Measurements from ENCODE around the gene HHIPL2. TPM values are rescaled to one million over a fixed set of nuclear protein-coding genes. Genes with fewer than 3 reads are reported as not detected.
"Not testable (repeated sequence)": the region's sequence is repeated elsewhere in the genome, so short reads cannot be mapped to it uniquely, and the experiment has no call there.

HHIPL2 gene
- total RNA-seq, 2 experiments from 2014 or later = 0.22 to 0.77 TPM

GRCh38 chr1:222479567-222479966 lies 68.3 kb downstream of the HHIPL2 start:
- CTCF ChIA-PET; H3K36me3 ChIP-seq (ENCODE audit: insufficient read depth, low read length); ATAC-seq (ENCODE audit: poor library complexity); H3K27ac ChIP-seq (ENCODE audit: low read depth in 1 of 2, low read length in 2 of 2); H3K4me3 ChIP-seq (ENCODE audit: low read length); H3K4me1 Mint-ChIP-seq (ENCODE audit: low read depth); H3K27me3 ChIP-seq (ENCODE audit: control insufficient read depth in 1 of 2, insufficient read depth in 2 of 2, low read length in 2 of 2); DNase-seq; H3K36me3 Mint-ChIP-seq (ENCODE audit: low read depth); H3K27me3 Mint-ChIP-seq; POLR2A ChIA-PET; H3K4me3 Mint-ChIP-seq; H3K9me3 ChIP-seq (ENCODE audit: control insufficient read depth in 1 of 2, insufficient read depth in 1 of 2, low read length in 2 of 2); H3K9me3 Mint-ChIP-seq; H3K27ac Mint-ChIP-seq; intact Hi-C loops (cut with DNase I, micrococcal nuclease); H3K4me1 ChIP-seq (ENCODE audit: insufficient read depth, low read length): not testable (repeated sequence)

GRCh38 chr1:222476436-222476835 lies 71.5 kb downstream of the HHIPL2 start:
- H3K36me3 Mint-ChIP-seq (ENCODE audit: low read depth); H3K9me3 ChIP-seq (ENCODE audit: control insufficient read depth in 1 of 2, insufficient read depth in 1 of 2, low read length in 2 of 2); intact Hi-C loops (cut with DNase I, micrococcal nuclease); H3K36me3 ChIP-seq (ENCODE audit: insufficient read depth, low read length); POLR2A ChIA-PET; H3K27ac Mint-ChIP-seq; H3K27ac ChIP-seq (ENCODE audit: low read depth in 1 of 2, low read length in 2 of 2); H3K27me3 Mint-ChIP-seq; ATAC-seq (ENCODE audit: poor library complexity); H3K27me3 ChIP-seq (ENCODE audit: control insufficient read depth in 1 of 2, insufficient read depth in 2 of 2, low read length in 2 of 2); H3K4me3 ChIP-seq (ENCODE audit: low read length); H3K4me1 Mint-ChIP-seq (ENCODE audit: low read depth); H3K4me3 Mint-ChIP-seq; CTCF ChIA-PET; H3K4me1 ChIP-seq (ENCODE audit: insufficient read depth, low read length); DNase-seq; H3K9me3 Mint-ChIP-seq: not testable (repeated sequence)

GRCh38 chr1:222473717-222474116 lies 74.2 kb downstream of the HHIPL2 start:
- H3K4me1 Mint-ChIP-seq (ENCODE audit: low read depth); H3K27ac ChIP-seq (ENCODE audit: low read depth in 1 of 2, low read length in 2 of 2); H3K27ac Mint-ChIP-seq; CTCF ChIA-PET; H3K4me3 ChIP-seq (ENCODE audit: low read length); H3K4me3 Mint-ChIP-seq; H3K4me1 ChIP-seq (ENCODE audit: insufficient read depth, low read length); H3K9me3 ChIP-seq (ENCODE audit: control insufficient read depth in 1 of 2, insufficient read depth in 1 of 2, low read length in 2 of 2); H3K27me3 Mint-ChIP-seq; intact Hi-C loops (cut with DNase I, micrococcal nuclease); H3K9me3 Mint-ChIP-seq; POLR2A ChIA-PET; H3K36me3 ChIP-seq (ENCODE audit: insufficient read depth, low read length); DNase-seq; H3K27me3 ChIP-seq (ENCODE audit: control insufficient read depth in 1 of 2, insufficient read depth in 2 of 2, low read length in 2 of 2); ATAC-seq (ENCODE audit: poor library complexity); H3K36me3 Mint-ChIP-seq (ENCODE audit: low read depth): not testable (repeated sequence)

GRCh38 chr1:222472776-222473540 lies 74.9 kb downstream of the HHIPL2 start:
- ATAC-seq (ENCODE audit: poor library complexity); POLR2A ChIA-PET; H3K27me3 Mint-ChIP-seq; H3K4me1 ChIP-seq (ENCODE audit: insufficient read depth, low read length); intact Hi-C loops (cut with DNase I, micrococcal nuclease); H3K36me3 ChIP-seq (ENCODE audit: insufficient read depth, low read length); H3K27me3 ChIP-seq (ENCODE audit: control insufficient read depth in 1 of 2, insufficient read depth in 2 of 2, low read length in 2 of 2); H3K4me1 Mint-ChIP-seq (ENCODE audit: low read depth); H3K27ac Mint-ChIP-seq; H3K9me3 ChIP-seq (ENCODE audit: control insufficient read depth in 1 of 2, insufficient read depth in 1 of 2, low read length in 2 of 2); H3K4me3 ChIP-seq (ENCODE audit: low read length); H3K36me3 Mint-ChIP-seq (ENCODE audit: low read depth); H3K9me3 Mint-ChIP-seq; H3K4me3 Mint-ChIP-seq; H3K27ac ChIP-seq (ENCODE audit: low read depth in 1 of 2, low read length in 2 of 2); DNase-seq; CTCF ChIA-PET: not testable (repeated sequence)

Other genes starting within 250 kb of the HHIPL2 start
- 1 to 10 TPM; 3.3 to 4.1 TPM for gene TAF1A, start 41.8 kb upstream of the HHIPL2 start, total RNA-seq
- gene MIA3, start 70.0 kb upstream of the HHIPL2 start, total RNA-seq = 100 to 1,000 TPM; 123 to 135 TPM
- gene AIDA, start 164.4 kb upstream of the HHIPL2 start, total RNA-seq = 10 to 100 TPM; 23.6 to 25.1 TPM
- gene BROX, start 164.5 kb upstream of the HHIPL2 start, total RNA-seq = 10 to 100 TPM; 51.3 to 52.3 TPM
- not detected for gene FAM177B, start 189.1 kb upstream of the HHIPL2 start, total RNA-seq

All from CD4-positive, alpha-beta T cell (primary cell).